NCI-H187 (cell line): ENCODE results near the gene SHC4.
"Not testable (repeated sequence)": the region's sequence is repeated elsewhere in the genome, so short reads cannot be mapped to it uniquely, and the experiment has no call there.

Experiments used
- DNase-seq, 2 experiments: peaks; one replicate each; lab custom pipeline; 2025; lab: John Stamatoyannopoulos, UW

The SHC4 gene

DNA sequence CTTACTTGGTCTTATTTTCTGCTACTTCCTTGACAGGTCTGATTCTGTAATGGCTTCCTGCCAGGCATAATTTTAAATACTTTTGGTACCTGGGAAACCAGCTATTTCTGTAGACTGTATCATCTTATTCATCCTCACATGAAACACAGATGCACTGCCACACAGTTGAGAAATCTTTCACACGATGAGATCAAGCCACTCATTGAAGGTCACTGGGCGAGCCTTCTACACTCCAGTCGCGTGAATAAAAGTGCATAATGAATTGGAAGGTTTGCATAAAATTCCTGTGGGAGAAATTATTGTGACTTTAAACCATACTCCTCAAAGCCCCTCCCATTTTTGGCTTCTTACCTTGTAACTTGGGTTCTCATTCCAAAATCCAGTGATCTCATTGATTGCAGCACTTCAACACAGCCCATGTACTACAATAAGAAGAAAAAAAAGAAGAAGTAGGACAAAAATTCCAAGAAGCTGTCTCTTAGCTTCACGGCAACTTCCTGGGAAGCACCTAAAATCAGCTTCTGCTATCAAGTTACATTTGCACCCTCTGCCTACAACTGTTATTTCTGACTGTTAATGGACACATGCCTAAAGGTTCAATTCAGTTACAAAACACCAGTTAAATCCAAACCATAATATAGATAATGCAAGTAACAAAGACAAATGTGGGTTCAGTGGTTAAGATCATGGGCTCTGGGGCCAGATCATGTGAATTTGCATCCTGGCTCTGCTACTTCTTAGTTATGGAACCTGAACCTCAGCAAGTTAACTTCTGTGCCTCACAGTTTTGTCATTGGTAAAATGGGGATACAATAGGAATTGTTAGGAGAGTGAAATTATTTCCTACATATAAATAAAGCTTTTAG, 39.0 kb downstream of the SHC4 start:
- no peak for DNase-seq

DNA sequence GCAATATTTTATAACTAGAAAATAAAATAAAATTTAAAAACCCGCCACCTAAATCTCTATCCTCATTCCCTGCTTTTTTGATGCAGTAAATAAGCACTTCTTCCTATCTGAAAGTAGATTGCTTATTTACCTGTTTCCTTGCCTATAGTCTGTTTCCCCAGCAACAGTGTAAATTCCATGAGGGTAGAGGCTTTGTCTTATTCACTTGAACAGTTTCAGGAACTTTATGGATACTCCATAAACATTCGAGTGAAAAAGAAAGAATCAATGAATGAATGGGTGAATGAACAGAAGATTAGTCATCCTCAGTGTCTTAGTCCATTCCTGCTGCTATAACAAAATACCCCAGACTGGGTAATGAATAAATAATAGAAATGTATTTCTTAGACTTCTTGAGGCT, 41.7 kb downstream of the SHC4 start:
- no peak for DNase-seq

DNA sequence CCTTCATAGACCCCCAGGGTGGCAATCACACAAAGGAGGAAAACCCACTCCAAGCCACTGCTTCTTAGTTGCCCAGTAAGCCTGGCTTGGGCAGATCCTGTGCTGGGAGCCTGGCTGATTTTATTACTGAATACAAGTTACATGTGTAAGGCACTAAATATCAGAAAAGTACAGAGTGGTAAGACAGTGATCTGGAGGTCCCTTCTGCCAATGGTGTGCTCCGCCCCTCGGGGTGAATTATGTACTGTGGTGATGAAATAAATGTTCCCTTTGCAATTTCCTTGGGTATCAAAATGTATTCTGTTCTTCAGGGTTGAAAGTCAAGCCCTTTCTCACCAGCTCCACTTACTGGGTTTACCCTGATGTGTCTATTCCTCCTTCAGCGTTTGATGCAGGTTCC, 47.0 kb downstream of the SHC4 start:
- DNase-seq, result no peak

DNA sequence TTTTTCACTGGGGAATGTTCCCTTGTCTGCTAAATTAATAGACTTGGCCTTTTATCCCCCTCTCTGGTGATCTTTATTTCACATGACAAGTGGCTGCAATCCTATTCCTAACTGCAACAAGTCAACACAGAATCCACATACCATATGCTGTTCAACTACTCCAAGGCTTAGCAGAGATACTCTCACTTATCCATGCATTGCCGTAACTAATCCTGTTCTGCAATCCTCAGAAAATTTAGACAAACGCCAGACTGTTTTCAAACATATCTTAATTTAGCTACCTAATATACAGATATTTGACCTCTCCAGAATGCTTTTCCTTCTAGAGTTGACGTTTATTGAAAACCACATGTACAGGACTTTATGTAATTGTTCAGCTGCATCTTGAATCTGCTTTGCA, 47.9 kb downstream of the SHC4 start:
- no peak for DNase-seq

DNA sequence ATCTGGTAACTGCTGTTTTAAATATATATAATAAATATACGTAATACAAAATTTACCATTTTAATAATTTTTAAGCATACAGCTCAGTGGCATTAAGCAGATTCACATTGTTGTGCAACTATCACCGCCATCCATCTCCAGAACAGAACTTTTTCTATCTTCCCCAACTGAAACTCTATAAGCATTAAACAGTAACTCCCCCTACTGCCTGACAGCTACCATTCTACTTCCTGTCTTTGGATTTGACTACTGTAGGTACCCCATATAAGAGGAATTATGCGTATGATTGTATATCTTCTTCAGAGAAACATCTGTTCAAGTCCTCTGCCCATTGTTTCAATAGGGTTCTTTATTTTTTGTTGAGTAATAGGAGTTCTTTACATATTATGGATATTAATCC, 49.0 kb downstream of the SHC4 start:
- DNase-seq, result no peak

DNA sequence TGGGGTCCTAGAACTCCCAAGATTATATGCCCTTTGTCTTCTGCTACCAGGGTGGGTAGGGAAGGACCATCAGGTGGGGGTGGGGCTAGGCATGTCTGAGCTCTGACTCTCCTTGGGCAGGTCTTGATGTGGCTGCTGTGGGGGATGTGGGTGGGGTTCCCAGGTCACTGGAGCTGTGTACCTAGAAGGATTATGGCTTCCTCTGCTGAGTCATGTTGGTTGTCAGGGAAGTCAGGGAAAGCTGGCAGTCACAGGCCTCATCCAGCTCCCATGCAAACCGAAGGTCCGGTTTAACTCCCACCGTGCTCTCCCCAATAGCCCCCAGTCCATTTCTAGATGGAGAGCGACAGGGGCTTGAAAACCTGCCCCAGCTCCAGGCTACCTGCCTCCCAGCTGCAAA, 50.6 kb downstream of the SHC4 start:
- no peak for DNase-seq

DNA sequence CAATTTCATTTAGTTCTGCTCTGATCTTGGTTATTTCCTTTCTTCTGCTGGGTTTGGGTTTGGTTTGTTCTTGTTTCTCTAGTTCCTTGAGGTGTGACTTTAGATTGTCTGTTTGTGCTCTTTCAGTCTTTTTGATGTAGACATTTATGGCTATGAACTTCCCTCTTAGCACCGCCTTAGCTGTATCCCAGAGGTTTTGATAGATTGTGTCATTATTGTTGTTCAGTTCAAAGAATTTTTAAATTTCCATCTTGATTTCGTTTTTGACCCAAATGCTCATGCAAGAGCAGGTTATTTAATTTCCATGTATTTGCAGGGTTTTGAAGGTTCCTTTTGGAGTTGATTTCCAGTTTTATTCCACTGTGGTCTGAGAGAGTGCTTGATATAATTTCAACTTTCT, 53.2 kb downstream of the SHC4 start:
- not testable (repeated sequence) for DNase-seq

DNA sequence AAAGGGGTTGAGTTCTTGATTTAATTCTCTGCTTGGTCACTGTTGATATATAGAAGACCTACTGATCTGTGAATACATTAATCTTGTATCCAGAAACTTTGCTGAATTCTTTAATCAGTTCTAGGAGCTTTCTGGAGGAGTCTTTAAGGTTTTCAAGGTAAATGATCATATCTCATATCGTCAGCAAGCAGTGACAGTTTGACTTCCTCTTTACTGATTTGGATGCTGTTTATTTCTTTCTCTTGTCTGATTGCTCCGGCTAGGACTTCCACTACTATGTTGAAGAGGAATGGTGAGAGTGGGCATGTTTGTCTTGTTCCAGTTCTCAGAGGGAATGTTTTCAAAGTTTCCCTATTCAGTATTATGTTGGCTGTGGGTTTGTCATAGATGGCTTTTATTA, 54.4 kb downstream of the SHC4 start:
- not testable (repeated sequence) for DNase-seq

DNA sequence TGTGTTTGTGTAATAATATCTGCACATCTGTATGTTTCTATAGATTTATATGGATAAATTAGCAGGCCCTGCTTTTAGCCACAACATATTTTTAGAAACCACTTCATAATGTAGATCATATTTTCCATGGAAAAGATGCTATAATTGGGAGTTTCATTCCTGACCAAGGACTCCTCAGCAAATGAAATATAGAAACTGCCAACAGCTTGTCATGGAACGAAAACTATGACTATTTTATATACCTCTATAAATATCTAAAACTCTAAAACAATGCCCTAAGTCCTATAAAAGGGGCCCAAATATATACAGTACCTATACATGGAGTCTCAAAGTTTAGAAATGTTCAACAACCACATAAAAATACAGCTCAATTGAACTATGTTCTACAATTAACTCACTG, 57.9 kb downstream of the SHC4 start:
- DNase-seq, result no peak

DNA sequence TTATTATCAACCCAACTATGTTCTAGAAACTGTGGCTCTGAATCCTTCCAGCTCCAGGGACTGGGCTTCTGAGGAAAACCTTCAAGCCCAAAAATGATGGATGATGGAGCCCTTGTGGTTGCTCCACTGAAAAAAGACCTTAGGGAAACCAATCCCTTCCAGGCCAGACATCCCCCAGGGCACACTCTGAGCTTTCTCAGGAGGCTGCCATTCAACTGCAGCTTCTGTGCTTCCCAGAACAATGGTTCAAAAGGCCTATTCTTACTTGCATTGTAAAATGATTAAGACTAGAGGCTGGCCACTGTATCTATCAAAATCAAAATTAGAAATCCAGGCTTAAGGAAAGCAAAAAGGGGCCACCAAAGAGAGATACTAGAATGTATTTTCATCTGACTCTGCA, 58.5 kb downstream of the SHC4 start:
- DNase-seq, result no peak

DNA sequence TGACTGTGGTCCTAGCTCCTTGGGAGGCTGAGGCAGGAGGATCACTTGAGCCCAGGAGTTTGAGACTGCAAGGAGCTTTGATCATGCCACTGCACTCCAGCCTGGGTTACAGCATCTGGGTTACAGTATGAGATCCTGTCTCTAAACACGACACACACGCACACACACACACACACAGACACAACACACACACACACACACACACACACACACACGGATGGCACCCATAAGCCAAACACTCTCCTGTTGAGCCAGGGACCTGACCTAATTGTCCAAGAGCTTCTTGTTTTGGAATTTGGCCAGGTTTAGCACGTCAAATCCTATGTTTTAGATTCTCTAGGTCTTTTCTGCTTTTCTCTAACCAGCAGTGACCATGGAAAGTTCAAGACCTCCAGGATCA, 59.0 kb downstream of the SHC4 start:
- DNase-seq, result no peak

DNA sequence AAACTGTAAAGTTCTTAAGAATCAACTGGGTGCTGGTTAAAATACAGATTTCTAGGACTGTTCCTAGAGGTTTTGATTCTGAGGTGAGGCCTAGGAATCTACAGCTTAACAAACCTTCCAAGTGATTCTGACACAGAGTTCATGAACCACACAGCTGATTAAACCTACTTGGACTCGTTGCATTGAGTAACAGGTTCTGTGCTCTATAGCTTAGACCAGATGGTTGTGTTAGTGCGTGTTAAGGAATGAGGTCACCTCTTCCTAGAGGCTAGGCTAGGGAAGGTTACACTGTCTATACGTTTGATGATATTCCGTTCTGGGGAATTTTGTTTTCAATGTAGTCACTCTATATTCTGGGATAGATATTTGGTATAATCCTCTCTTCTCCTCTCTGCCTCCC, 63.9 kb downstream of the SHC4 start:
- no peak for DNase-seq

DNA sequence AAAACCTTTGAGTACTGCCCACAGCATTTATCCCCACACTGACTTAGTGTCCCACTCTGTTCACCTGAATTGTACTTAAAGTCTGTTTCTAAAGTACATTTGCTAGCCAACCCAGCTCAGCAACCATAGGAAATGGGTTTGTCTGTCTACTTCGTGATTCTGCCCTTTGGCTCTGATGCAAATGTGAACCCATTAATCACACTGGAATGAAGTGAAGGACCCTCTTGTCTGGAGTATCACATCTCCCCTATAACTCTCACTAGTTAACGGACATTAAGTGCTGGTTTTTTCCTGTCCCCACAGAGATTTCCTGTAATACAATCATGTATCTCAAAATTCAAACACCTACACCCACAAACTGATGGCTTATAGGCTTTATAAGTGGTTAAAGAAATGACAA, 65.3 kb downstream of the SHC4 start:
- DNase-seq, result no peak

DNA sequence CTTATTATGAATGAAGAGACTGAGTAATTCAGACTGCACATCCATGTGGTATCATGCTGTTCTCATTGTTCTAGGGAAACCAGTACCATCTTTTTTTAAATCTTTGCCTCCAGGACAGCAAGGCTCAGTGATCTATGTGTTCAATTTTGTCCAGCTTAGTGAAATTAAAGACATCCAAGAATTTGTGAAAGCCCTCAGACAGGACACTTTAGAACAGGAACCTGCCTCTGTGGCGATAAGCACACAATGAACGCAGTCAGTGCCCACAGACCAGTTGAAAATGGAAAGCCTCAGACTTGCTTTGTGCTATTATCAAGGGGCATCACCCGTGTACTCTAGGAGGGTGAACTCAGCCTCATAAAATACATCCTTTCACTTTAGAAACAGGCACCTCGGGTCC, 65.7 kb downstream of the SHC4 start:
- DNase-seq, result no peak

DNA sequence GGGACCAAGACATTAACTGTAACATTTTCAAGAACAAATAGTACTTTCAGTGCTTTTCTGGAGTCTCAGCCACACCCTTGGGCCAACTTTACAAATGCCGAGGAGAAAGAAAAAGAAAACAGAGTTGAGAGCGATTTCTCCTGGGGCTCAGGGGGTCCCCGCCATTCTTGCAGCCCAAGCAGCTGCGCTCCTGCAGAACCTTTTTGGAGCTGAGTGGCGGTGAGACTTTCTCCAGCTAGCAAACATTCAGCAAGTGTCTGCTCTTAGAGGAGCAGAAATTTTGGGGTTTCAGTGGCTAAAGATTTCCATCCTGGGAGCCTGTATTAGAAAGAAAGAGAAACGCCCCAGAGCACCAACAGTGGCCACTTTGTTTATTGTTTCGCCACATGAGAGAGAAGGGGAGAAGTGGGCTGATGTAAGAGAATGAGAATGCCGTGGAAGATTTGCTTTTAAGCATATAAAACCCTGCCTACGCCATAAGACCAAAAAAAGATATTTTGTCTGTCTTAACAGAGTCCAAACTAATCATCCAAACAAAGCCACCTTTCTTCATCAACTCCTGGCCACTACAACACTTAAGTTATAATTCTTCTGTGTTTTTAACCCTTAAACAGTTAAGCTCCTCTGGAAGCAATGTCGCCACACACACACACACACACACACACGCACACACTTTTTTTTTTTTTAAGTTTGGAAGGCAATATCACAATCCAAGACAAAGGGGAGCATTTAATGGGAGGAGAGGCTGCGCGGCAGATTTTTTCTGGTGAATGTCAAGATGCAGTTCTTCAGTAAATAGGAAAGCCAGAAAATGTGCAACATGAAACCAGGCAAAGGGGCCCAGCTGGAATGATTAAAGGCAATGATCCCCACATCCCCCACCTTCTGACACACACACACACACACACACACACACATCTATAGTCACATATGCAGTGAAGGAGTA, 66.6 kb downstream of the SHC4 start:
- no peak for DNase-seq

DNA sequence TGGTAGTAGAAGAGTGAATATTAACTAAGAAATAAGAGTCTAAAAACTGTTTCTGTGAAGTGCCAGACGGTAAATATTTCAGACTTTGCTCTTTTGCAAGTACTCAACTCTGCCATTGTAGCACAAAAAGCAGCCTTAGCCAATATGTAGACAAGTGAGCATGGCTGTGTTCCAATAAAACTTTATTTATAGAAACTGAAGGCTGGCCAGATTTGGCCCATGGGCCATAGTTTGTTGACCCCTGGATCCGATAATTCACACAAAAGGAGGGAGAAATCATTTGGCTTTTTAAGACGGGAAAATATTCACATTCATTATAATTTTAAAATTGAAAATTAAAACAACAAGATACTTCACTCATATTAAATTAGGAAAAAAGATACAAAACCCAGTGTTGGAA, 70.4 kb downstream of the SHC4 start:
- no peak for DNase-seq

DNA sequence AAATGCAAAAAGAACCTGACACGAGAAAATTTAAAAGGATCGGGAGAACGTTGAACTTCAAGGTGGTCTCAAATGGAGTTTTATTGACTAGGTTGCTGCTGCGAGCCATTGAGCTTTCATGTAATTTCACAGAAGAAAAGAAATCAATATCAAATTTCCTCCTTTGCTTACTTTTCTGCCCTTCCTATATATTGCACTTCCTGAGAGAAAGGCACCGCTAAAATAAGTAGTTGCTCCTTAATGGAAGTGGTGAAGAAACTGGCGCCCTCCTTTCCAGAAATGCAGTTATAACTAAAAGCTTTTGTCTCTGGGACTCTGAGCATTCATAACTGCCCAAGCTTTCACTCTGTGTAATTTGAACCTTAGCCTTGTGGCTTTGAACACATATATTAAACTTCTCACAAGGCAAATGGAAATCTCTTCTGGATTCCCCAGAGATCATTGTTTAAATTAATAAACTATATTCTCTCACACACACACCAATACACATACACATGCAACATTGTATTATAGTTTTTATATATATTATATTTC, 72.4 kb downstream of the SHC4 start:
- no peak for DNase-seq

DNA sequence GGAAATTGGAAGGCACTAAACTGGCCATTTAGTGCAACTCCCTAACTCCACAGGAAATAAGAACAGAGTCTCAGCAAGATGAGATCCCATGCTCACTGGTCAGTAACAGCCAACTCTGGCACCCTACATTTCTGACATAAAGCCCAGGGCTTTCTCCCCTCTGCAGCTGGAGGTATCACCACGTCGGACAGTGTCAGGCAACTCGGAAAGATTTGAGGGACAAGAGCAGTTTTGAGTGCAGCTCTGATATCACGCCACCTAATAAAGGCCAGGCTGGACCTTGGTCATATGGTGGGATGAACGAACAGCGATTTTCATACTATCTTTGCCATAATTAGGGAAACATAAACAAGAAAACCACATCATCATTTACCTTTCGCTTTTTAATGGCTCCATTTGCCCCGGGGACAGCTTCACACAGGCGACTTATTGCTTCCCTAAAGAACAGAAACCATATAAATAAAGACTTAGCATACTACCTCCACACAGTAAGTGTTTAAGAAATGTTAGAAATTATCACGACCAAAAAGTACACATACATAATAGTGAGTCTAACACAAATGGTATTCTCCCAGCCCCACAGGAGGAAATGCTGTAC, 73.2 kb downstream of the SHC4 start:
- DNase-seq, result no peak

DNA sequence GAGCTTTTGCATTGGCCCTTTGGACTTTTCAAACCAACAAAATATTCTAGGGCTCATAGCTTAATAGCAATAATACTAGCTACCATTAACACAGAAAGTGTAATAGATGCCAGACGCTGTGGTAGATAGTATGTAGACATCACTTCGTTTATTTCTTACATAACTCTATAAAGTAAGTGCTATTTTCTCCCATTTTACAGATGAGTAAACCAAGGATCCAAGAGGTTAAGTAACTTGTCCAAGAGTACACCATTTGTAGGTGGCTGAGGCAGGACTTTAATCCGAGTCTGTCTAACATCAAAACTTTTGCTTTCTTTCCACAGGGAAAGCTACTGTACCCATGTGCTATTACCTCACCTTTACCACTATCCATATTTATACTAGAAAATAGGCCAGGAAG, 73.8 kb downstream of the SHC4 start:
- no peak for DNase-seq

DNA sequence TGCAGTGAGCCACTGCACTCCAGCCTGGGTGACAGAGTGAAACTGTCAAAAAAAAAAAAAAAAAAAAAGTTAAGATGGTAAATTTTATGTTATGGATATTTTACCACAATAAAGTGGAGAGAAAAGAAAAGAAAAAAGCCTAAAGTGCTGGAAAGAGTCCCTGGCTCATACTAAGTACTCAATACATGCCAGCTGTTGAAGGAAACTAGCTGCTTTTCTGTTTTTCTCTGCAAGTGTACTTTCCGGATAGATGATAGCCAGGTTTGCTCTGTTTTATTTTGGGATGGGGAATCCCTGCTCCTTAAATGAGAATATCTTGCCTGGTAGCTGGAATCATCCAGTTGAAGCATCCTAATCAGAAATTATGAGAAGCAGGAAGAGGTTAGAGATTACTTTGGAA, 74.9 kb downstream of the SHC4 start:
- no peak for DNase-seq

DNA sequence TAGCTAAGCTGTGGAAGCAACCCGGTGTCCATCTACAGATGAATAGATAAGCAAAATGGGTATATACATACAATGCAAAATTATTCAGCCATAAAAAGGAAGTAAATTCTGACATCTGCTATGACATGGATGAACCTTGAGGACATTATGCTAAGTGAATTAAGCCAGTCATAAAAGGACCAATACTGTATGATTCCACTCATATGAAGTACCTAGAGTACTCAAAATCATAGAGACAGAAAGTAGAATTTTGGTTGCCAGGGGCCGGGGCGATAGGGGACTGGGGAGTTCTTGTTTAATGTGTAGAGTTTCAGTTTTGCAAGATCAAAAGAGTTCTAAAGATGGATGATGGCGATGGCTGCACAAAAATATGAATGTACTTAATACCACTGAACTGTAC, 75.5 kb downstream of the SHC4 start:
- no peak for DNase-seq

DNA sequence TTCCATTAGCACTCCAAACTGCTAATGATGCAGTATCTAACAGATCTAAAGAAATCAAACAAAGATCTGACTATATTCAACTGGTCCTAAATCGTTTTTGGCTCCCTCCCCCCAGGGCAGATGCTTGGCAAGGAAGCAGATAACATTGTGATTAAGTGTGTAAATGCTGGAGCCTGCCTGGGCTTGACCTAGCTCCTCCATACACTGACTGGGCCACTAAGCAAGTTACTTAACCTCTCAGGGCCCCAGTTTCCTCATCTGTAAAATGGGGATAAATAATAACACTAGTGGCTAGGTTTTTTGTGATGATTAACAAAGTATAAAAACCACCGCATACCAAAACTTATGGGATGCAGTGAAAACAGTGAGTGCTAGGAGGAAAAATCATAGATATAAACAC, 76.6 kb downstream of the SHC4 start:
- no peak for DNase-seq

DNA sequence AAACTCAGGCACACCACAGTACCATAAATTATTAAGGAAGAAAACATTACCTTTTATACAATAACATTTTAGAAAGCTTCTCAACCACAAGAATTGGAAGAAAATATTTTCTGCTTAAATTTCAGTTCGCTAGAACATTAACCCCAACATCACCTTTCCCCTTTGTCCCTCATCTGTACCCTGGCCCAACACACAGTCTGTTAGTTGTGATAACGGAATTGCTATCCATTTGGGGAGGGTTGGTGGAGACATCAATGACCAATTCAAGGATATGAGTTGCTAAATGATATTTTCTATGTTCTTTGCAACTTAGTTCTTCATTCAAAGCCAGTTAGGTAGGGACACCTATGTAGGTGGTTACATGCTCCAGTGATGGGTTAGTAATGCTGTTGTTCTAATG, 80.0 kb downstream of the SHC4 start:
- no peak for DNase-seq
